Measurements from ENCODE around the gene FGD4. TPM values are rescaled to one million over a fixed set of nuclear protein-coding genes. Genes with fewer than 3 reads are reported as not detected.

The FGD4 gene
- total and polyA plus RNA-seq, 2 donors from 2014 or later, result 4.9 to 55.5 TPM

- Histone ChIP-seq H3K27ac (ENCODE audit: low read depth in 2 of 2, low read length in 2 of 2) (no peak overlapping the region), H3K27me3 (ENCODE audit: control insufficient read depth, insufficient read depth, low read length) (no peaks in the 10 kb centered on the region), H3K9ac (ENCODE audit: low read length in 3 of 3) (peak overlapping the region in 1 of 3 donors; percentile 97), H3K36me3 (ENCODE audit: control insufficient read depth in 2 of 3, insufficient read depth in 3 of 3, low read length in 3 of 3) (no peaks in the 10 kb centered on the region), H3K9me3 (ENCODE audit: control insufficient read depth in 2 of 3, insufficient read depth in 1 of 3, low read length in 3 of 3) (no peaks in the 10 kb centered on the region), H3K4me1 (ENCODE audit: control insufficient read depth in 2 of 3, insufficient read depth in 2 of 3, low read depth in 1 of 3, low read length in 3 of 3) (peaks cover 0 to 8% (median 0%) of the 10 kb centered on the region in 3 donors), H3K4me3 (ENCODE audit: low read length in 3 of 3) (peak overlapping the region in 1 of 3 donors; percentile 21)
- DNase-seq, result no peak
- no peak for TF ChIP-seq CTCF (IDR thresholded peaks at IDR 0.05; ENCODE audit: borderline replicate concordance, extremely low read depth, insufficient read depth)
- FAIRE-seq, result no peak
- intact Hi-C loops (cut with DNase I), result no loop called here
These were observed 281.4 kb downstream of the FGD4 start for GRCh38 chr12:32680787-32681186.

- H3K27ac ChIP-seq (ENCODE audit: low read depth in 2 of 2, low read length in 2 of 2), result no peak overlapping the region
- intact Hi-C loops (cut with DNase I), result no loop called here
- H3K27me3 ChIP-seq (ENCODE audit: control insufficient read depth, insufficient read depth, low read length), result no peaks in the 10 kb centered on the region
- FAIRE-seq, result no peak
- no peak for DNase-seq
- TF ChIP-seq CTCF (IDR thresholded peaks at IDR 0.05; ENCODE audit: borderline replicate concordance, extremely low read depth, insufficient read depth), result no peak
- no peaks in the 10 kb centered on the region for H3K9me3 ChIP-seq (ENCODE audit: control insufficient read depth in 2 of 3, insufficient read depth in 1 of 3, low read length in 3 of 3)
- no peak overlapping the region for H3K9ac ChIP-seq (ENCODE audit: low read length in 3 of 3)
- no peak overlapping the region for H3K4me3 ChIP-seq (ENCODE audit: low read length in 3 of 3)
- peaks cover 0 to 8% (median 0%) of the 10 kb centered on the region in 3 donors for H3K4me1 ChIP-seq (ENCODE audit: control insufficient read depth in 2 of 3, insufficient read depth in 2 of 3, low read depth in 1 of 3, low read length in 3 of 3)
- no peaks in the 10 kb centered on the region for H3K36me3 ChIP-seq (ENCODE audit: control insufficient read depth in 2 of 3, insufficient read depth in 3 of 3, low read length in 3 of 3)
These were observed 281.9 kb downstream of the FGD4 start for GRCh38 chr12:32681272-32681671.

GRCh38 chr12:32686340-32686739 is 287.0 kb downstream of the FGD4 start:
- intact Hi-C loops (cut with DNase I), result no loop called here
- TF ChIP-seq CTCF (IDR thresholded peaks at IDR 0.05; ENCODE audit: borderline replicate concordance, extremely low read depth, insufficient read depth), result no peak
- H3K4me1 ChIP-seq (ENCODE audit: control insufficient read depth in 2 of 3, insufficient read depth in 2 of 3, low read depth in 1 of 3, low read length in 3 of 3), result no peaks in the 10 kb centered on the region
- DNase-seq, result no peak
- H3K4me3 ChIP-seq (ENCODE audit: low read length in 3 of 3), result no peak overlapping the region
- no peak overlapping the region for H3K9ac ChIP-seq (ENCODE audit: low read length in 3 of 3)
- no peak overlapping the region for H3K27ac ChIP-seq (ENCODE audit: low read depth in 2 of 2, low read length in 2 of 2)
- no peaks in the 10 kb centered on the region for H3K36me3 ChIP-seq (ENCODE audit: control insufficient read depth in 2 of 3, insufficient read depth in 3 of 3, low read length in 3 of 3)
- no peak for FAIRE-seq
- no peaks in the 10 kb centered on the region for H3K27me3 ChIP-seq (ENCODE audit: control insufficient read depth, insufficient read depth, low read length)
- H3K9me3 ChIP-seq (ENCODE audit: control insufficient read depth in 2 of 3, insufficient read depth in 1 of 3, low read length in 3 of 3), result no peaks in the 10 kb centered on the region

GRCh38 chr12:32688786-32689185 is 289.4 kb downstream of the FGD4 start:
- H3K9me3 ChIP-seq (ENCODE audit: control insufficient read depth in 2 of 3, insufficient read depth in 1 of 3, low read length in 3 of 3), result no peaks in the 10 kb centered on the region
- no peak overlapping the region for H3K9ac ChIP-seq (ENCODE audit: low read length in 3 of 3)
- no peak for TF ChIP-seq CTCF (IDR thresholded peaks at IDR 0.05; ENCODE audit: borderline replicate concordance, extremely low read depth, insufficient read depth)
- no peaks in the 10 kb centered on the region for H3K4me1 ChIP-seq (ENCODE audit: control insufficient read depth in 2 of 3, insufficient read depth in 2 of 3, low read depth in 1 of 3, low read length in 3 of 3)
- H3K36me3 ChIP-seq (ENCODE audit: control insufficient read depth in 2 of 3, insufficient read depth in 3 of 3, low read length in 3 of 3), result no peaks in the 10 kb centered on the region
- no peak for FAIRE-seq
- DNase-seq, result no peak
- no peak overlapping the region for H3K27ac ChIP-seq (ENCODE audit: low read depth in 2 of 2, low read length in 2 of 2)
- intact Hi-C loops (cut with DNase I), result no loop called here
- H3K4me3 ChIP-seq (ENCODE audit: low read length in 3 of 3), result no peak overlapping the region
- H3K27me3 ChIP-seq (ENCODE audit: control insufficient read depth, insufficient read depth, low read length), result no peaks in the 10 kb centered on the region

Measured in kidney (tissue), 14 donors.